Measurements from ENCODE around the gene PTPRN2.
"Not testable (repeated sequence)": the region's sequence is repeated elsewhere in the genome, so short reads cannot be mapped to it uniquely, and the experiment has no call there.

Gene PTPRN2

DNA sequence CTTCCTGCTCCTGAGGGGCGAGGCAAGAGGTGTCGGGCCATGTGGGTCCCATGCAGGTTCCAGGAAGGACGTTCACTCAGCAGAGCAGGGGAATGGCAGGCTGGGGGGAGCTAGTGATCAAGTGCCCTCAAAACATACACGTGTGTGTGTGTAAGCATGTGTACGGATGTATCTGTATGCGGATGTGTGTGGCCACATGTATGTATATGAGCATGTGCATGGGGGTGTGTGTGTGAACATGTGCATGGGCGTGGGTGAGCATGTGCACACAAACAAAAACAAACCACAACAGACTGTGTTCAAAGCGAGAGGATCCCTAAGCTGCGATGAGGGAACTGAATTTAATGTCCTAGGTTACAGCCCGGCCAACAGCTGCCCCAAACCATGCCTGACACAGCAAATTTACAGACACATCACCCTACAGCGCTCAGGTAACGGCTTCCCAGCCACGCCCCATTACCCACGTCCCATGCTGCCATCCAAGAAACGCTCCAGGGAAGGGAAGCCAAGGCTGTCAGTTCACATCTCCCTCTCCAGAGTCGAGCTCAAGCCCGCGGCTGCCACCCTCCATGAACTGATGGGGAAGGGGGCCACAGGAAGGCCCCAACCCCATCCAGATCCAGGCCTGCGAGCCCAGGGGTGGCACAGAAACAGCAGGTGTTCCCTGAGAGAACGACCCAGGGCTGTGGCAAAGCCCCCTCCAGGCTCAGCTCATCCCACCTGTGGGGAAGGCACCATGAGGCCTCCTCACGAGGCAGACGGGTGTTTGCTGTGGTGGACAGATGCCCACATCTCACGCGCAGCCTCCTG, 56.6 kb downstream of the PTPRN2 start:
- no peak for DNase-seq

DNA sequence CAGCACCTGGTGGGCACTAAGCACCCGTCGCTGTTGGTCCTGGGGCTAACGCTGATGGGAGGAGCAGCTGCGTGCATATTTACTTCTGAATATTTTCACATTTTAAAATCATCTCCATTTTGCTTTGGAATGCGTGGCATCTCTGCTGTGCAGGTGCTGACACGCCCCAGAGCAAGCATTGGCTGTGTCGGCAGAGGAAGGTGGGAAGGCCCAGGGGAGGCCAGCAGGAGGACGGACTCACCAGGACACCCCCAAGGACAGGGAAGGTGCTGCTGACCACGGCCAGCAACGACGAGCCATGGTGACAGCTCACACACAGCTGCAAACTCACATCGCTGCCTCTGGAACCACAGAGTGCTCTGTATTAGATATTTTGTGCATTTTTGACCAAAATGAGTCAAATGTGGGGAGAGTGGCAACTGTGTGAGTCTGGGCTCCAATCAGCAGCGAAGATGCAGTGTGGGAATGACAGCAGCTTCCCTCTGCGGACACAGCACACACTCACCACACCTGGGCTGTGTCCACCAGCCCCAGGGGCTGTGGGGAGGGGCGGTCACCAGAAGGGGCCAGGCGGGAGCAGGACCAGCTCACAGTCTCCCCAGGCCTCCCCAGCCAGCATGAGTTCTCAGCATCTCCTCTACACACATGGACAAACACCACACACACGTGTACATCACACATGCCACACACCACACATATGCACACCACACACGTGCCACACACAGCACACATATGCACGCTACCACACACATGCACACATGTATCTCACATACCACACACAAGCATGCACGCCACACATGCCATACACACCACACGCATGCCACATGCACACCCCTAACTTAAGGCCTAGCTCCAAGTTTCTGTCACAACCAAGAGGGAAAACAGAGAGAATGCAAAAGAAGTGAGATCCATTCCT, 58.2 kb downstream of the PTPRN2 start:
- no peak for DNase-seq

DNA sequence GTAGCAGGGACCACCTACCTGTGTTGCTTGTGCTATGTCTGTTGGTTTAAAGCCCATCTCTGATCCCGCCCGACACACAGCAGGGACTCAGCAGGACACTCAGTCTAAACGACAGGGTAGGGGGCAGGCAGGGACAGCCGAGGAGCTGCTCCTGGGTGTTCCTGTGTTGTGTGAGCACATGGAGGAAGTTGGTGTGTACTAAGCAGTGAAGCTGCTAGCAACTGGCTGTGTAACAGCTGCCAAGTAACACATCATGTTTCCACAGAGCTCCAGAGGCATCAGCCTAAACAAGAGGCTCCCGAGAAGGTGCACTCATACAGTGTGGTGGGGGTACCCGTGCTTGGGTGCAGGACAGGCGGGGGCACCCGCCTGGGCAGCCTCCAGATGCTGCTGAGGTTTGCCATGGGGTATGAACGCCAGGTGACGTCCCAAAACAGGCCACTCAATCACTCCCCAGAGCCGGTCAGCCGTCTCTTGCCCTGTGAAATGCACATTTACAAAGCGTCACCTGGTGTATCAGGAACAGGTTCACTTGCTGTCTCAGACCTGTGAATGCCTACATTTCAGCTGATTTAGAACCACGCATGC, 59.6 kb downstream of the PTPRN2 start:
- no peak for DNase-seq

DNA sequence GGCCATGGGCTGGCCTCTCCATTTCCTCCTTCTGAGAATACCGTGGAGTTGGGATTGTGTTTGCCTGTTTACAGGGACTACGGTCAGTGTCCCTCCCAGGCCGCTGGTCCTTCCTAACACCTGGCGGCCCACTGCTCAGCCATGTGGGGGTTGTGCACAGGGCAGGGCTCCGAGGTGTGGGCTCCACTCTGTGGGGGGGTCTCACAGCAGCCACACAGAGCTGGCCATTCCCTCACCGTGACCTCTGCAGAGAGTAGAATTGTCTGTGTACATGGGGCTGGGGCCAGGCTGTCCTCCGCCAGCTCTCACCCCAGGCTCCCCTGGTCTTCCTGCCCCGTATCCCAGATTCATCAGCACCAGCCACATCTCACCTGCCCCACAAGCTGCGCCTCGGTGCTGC, 60.1 kb downstream of the PTPRN2 start:
- no peak for DNase-seq

DNA sequence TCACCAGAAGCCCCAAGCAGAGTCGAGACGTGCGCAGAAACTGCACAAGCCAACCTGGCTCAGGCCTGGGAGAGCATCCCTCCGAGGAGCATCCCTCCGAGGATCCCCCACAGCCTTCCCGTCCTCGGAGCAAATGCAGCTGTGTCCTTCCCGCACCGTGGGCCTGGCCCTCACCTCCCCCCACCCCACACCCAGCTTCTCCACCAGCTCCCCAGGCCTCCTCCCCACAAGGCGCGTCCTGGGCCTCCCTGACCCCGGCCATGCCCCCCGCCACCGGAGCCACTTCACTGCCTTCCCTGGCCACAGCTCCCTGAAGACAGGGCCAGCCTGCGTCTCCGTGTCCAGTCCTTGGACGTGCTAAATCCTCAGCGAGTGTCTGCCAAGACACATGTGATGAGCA, 60.6 kb downstream of the PTPRN2 start:
- DNase-seq, result no peak

DNA sequence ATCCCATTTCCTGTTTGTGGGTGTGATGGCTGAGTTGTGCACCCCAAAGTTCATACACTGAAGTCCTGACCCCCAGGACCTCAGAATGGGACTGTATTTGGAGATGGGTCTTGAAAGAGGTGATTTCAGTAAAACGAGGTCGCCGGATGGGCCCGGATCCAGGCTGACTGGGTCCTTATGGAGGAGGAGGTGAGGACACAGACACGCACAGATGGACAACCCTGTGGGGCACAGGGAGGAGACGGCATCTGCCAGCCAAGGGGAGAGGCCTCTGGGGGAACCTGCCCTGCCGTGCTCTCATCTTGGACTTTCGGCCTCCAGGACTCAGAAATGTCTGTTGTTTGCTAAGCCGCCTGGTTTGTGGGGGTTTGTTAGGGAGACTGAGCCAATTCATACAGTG, 61.1 kb downstream of the PTPRN2 start:
- DNase-seq, result no peak

DNA sequence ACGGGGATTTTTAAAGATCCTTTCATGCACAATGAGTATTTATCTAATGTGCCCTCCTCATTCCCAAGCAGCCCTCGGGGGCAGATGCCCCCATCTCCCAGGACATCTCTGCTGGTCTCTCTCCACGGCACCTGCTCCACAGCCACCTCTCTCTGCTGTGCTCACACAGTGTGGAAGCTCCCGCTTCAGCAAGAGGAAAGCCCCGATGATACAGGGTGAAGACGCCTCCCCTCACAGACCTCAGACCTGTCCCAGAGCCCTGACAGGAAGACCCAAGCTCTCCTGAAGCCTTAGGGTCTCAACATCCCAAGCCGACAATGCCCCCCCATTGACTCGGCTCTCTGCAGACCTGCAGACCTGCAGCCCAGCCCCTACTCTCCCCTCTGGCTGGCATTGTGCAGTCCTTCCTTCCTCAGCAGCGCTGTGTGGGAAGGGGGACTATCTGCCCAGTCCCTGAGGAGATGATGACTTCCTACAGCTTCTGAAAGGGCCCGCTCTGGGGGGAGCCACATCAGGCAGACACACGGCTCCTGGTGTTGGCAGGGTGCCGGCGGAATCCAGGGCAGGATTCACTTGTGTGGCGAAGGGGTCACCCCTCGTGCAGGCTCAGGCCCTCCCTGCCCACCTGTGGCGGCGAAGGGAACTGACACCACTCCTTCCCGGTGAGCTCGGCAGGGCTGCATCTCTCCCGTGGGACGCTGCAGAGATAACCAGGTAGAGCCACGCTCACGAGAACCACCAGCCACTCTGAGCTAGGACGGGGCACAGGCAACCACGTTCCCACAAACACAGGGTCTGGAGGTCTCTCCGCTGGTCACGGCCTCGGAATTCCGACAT, 61.8 kb downstream of the PTPRN2 start:
- no peak for DNase-seq

DNA sequence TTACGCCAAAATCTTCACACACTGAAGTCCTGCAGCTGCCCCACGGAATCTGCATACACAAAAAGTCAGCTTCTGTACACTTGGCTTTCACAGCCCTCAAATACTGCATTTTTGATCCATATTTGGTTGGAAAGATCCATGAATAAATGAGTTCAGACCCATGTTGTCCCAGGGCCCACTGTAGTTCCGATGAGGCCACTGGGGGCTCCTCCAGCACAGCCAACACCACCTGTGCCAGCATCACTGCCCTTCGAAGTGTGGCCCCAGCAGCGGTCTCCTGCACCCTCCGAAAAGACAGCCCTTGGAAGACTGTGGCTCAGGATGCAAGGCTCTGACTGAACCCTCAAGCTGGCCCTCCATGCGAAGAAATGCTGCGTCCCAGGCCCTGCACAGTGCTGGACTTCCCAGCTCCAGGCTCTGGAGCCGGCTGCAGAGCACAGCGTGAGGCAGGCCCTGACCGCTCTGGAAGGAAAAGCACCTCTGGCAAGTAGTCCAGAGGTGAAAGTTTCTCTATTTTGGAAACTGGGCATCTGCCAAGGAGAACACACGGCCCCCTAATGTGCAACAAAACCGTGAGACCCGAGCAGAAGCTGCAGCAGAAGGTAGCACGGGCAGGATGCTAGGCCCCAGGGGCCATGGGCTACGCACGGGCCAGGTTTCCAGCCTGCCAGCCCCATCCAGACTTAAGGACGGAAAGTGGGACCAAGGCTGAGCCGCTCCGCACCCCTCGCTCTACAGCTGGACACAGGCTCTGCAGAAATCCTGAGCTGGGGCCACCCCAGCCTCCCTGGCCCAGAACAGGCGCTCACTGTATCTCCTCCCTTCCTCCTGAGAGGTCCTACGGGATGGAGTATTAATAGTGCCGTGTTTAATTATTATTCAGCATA, 62.6 kb downstream of the PTPRN2 start:
- no peak for DNase-seq

DNA sequence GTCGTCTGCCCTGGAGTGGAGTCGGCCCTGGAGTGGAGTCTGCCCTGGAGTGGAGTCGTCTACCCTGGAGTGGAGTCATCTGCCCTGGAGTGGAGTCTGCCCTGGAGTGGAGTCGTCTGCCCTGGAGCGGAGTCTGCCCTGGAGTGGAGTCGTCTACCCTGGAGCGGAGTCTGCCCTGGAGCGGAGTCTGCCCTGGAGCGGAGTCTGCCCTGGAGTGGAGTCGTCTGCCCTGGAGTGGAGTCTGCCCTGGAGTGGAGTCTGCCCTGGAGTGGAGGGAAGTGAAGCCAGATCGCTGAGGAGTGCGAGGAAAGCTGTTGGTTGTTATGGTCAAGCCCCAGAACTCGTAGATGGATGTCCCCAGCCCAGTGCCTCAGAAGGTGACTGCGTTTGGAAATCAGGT, 63.3 kb downstream of the PTPRN2 start:
- not testable (repeated sequence) for DNase-seq

DNA sequence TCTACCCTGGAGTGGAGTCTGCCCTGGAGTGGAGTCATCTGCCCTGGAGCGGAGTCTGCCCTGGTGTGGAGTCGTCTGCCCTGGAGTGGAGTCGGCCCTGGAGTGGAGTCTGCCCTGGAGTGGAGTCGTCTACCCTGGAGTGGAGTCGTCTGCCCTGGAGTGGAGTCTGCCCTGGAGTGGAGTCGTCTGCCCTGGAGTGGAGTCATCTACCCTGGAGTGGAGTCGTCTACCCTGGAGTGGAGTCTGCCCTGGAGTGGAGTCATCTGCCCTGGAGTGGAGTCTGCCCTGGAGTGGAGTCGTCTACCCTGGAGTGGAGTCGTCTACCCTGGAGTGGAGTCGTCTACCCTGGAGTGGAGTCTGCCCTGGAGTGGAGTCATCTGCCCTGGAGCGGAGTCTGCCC, 63.7 kb downstream of the PTPRN2 start:
- DNase-seq, result not testable (repeated sequence)

DNA sequence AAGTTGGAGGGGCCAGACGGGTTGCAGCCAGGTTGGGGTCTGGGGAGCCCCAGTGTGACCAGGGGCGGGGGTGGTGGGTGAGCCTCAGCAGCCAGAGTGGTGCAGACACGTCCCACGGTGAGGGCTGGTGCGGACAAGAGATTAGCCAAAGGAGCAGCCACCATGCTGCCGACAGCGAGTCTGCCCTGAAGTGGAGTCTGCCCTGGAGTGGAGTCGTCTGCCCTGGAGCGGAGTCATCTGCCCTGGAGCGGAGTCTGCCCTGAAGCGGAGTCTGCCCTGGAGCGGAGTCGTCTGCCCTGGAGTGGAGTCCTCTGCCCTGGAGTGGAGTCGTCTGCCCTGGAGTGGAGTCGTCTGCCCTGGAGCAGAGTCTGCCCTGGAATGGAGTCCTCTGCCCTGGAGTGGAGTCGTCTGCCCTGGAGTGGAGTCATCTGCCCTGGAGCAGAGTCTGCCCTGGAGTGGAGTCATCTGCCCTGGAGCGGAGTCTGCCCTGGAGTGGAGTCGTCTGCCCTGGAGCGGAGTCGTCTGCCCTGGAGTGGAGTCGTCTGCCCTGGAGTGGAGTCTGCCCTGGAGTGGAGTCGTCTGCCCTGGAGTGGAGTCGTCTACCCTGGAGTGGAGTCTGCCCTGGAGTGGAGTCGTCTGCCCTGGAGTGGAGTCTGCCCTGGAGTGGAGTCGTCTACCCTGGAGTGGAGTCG, 64.3 kb downstream of the PTPRN2 start:
- not testable (repeated sequence) for DNase-seq

DNA sequence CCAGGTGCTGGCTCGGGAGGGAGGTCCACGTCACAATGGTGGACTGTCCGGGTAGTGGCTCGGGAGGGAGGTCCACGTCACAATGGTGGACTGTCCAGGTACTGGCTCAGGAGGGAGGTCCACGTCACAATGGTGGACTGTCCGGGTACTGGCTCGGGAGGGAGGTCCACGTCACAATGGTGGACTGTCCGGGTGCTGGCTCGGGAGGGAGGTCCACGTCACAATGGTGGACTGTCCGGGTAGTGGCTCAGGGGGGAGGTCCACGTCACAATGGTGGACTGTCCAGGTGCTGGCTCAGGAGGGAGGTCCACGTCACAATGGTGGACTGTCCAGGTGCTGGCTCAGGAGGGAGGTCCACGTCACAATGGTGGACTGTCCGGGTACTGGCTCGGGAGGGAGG, 65.8 kb downstream of the PTPRN2 start:
- DNase-seq, result not testable (repeated sequence)

DNA sequence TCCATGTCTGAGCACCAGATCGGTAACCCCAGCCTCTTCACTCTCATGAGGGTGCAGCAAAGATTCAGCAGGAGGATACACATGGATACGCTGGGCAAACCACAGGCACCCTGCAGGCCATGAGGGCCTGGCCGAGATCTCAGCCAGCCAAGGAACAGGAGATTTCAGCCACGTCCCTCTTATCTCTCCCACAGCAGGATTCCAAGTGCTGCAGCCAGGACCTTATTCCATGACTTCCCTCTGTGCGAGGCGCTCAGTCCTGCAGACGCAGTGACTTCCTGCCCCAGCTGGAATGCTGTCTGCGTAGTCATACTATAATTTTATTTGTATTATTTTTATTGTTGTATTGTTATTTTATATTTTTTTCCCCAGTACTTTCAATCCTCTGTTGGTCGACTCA, 66.8 kb downstream of the PTPRN2 start:
- no peak for DNase-seq

DNA sequence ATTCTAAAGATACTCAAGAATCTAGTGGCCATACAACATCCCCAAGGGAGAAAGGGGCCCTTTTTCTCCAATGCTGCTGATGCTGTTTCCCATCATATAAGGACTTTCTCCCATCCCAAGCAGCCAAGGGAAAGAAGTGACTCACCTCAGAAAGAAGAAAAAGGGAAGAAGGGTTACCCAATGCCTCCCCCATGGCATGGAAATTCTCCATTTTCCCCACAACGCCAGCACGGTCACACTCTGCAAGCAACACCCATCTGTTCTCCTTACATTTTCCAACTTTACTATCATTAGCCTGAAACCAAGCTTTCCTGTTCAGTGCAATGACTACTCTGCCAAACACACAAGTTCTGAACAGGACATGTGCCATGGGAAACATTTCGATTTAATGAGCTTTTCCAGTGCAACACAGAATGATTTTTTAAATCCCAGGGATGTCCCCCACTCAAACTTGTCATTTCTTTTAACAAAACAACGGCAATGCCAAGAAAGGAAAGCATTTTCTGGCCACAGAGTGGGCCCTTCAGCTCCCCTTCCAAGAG, 67.9 kb downstream of the PTPRN2 start:
- no peak for DNase-seq

DNA sequence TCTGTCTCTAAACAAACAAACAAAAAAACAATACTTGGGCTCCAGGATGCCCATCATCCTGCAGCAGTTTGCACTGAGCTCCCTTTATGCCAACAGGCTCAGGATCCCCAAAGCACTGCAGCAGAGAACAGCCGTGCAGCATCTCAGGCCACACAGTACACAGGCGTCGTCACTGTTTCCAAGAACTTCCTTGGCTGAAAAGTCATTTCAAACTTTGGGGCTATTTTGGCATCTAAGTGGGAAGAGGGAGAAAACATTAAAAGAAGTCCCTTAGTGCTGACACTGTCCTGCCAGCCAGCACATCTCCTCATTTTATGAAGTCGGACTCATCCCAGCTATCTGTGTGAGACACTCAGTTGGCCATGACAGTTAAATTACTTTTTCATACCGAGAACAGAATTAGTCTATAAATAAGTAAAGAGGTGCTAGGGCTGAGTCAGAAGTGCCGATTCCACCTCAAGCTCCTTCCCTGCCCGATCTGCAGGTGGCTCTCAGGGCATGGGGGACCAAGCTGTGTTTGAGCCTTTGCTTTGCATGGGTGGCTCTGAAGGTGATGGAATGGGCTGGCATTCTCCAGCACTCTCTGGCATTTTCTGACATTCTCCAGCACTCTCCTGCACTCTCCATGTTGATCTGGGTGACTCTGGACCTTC, 68.5 kb downstream of the PTPRN2 start:
- no peak for DNase-seq

DNA sequence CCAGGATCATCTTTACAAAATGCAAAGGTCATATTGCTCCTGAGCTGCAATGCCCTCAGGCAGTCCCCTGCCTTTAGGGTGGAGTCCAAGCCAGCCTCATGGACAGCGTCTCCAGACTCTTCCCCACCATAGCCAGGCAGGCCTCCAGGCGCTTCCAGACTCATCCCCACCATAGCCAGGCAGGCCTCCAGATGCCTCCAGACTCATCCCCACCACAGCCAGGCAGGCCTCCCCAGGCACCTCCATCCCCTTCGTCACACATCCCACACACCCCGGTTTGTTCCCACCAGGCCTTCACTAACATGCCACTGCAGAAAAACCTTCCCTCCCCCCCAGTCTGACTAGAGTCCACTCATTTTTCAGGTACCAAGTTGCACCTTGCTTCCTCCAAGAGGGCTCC, 70.1 kb downstream of the PTPRN2 start:
- DNase-seq, result no peak

DNA sequence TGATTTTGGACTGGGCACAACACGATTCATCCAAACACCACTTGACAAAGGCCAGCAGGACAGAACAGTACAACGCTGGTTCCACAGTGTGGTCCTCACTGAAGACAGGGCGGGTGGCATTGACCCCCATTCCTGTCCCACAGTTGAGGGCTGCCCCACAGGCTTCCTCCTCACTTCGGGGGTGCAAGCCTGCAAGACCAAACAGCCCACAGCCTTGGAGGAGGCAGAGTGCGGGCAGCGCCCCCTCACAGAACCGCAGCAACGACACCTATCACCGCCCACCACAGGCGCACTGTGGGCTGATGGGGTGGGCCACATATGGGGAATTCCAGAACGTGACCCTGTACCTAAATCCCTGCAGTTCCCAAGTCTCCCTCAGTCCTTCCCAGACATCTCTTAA, 70.6 kb downstream of the PTPRN2 start:
- no peak for DNase-seq

DNA sequence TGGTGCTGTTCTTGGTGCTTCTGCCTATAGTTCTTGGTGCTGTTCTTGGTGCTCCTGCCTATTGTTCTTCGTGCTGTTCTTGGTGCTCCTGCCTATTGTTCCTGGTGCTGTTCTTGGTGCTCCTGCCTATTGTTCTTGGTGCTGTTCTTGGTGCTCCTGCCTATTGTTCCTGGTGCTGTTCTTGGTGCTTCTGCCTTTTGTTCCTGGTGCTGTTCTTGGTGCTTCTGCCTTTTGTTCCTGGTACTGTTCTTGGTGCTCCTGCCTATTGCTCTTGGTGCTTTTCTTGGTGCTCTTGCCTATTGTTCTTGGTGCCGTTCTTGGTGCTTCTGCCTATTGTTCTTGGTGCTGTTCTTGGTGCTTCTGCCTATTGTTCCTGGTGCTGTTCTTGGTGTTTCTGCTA, 71.1 kb downstream of the PTPRN2 start:
- DNase-seq, result no peak

DNA sequence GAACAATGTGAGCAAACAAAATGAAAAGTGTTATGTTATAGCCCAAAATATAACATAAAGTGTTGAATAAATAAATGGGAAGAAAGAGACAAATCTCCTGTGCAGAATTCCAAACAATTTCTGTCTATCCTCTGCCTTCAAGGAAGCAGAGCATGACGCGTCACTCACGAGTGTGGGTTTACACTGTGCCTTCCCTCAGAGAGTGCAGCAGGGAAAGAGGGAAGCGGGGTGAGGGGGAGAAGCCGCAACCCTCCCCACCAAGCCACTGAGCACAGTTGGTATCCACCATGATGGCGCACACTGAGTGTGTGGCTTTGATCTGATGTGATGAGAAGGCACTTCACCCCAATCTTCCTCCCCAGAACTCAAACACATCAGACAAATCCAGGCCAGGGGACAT, 74.8 kb downstream of the PTPRN2 start:
- no peak for DNase-seq

DNA sequence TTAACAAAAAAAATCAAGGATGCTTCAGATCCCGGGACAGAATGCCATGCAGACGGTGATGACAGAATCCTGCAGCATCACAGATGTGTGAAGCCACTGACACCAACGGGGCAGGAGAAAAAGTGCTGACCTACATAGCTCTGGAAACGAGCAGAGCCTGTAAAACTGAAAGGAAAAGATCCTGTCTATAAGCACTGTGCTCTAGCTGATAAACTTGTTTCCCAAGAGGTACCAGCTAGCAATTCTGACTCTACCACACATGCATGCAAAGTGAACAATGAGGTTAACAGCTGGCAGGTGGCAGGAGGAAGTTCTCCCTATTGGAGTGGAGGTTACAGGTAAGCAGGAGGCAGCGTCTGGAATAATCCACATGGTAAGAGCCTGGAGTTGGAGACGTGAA, 75.6 kb downstream of the PTPRN2 start:
- no peak for DNase-seq
